GM20000 (cell line): ENCODE measurements around the gene SEL1L3.
"Not testable (repeated sequence)": the region's sequence is repeated elsewhere in the genome, so short reads cannot be mapped to it uniquely, and the experiment has no call there.

Experiments used
- DNase-seq: peaks from one replicate; pipeline ENCODE4 v3.0.0; 2012; ENCODE audit warnings: low spot score
- TF ChIP-seq, protein P1 (sequence below): IDR thresholded peaks from 2 replicates; pipeline ENCODE4 v1.5.1; 2012; ENCODE audit warnings: mild to moderate bottlenecking, control low read depth; ENCODE audit errors: extremely low read depth, missing control alignments

SEL1L3 gene

DNA sequence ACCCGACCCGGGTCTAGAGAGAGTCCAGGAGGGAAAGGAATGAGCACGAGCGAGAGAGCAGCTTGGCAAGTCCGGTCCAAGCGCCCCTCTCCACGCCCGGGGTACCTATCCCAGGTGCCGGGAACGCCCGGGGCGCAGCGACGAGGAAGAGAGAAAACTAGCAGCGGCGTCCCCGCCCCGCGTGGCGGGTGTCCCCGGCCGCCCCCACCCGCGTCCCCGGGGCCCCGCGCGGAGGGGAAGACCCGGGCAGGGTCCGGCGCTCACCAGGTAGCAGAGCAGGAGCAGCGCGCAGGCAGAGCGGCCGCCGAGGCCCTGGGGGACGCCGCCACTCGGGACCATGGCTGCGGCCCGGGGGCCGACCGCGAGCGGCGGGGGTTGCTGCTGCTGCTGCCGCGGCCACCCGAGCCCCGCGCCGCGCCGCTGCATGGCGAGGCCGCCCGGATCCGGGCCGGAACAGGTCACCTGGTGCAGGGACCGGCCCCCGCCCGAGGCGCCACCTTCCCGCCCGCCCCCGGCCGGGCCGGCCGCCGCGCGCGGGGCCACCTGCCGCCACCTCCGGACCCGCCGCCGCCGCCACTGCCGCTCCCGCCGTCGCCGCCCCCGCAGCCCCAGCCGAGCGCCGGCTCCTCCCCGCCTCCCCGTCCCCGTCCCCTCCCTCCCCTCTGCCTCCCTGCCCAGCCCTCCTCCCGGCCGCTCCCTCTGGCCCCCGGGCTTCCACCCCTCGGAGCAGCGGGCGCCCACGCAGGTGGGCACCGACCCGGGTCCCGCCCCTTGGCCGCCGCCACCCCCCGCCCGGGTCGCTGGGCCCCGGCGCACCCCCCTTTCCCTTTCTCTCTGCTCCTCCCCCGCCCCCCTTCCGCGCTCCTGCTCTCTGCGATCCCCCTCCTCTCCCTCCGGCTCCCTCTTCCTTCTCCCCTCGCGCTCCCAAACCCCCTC is at the start of gene SEL1L3:
Gene SEL1L3 (minus strand): TSS at position 578 of the 936 bp plus-strand sequence. CDS start 152 bp downstream, at position 426.
- TF ChIP-seq, protein P1, sequence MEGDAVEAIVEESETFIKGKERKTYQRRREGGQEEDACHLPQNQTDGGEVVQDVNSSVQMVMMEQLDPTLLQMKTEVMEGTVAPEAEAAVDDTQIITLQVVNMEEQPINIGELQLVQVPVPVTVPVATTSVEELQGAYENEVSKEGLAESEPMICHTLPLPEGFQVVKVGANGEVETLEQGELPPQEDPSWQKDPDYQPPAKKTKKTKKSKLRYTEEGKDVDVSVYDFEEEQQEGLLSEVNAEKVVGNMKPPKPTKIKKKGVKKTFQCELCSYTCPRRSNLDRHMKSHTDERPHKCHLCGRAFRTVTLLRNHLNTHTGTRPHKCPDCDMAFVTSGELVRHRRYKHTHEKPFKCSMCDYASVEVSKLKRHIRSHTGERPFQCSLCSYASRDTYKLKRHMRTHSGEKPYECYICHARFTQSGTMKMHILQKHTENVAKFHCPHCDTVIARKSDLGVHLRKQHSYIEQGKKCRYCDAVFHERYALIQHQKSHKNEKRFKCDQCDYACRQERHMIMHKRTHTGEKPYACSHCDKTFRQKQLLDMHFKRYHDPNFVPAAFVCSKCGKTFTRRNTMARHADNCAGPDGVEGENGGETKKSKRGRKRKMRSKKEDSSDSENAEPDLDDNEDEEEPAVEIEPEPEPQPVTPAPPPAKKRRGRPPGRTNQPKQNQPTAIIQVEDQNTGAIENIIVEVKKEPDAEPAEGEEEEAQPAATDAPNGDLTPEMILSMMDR, result no peak
- peak; percentile 92 for DNase-seq

DNA sequence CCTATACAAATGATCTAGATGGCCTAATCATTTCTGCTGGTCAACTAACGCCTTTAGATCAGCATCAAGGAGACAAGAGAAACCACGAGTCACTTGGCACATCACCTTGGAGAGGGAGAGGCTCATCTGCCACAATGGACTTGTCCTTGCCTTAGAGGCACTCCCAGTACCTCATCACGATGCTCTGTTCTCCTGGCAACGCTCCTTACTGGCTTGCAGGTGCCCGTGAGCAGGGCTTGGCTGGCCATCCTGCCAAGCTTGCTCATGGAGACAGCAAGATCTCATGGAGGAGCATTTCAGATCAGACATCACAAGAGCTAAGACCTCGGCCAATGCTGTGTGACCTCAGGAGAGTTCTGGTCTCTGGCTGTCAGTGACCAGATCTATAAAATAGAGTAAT is 48.6 kb upstream of the SEL1L3 start:
- TF ChIP-seq, protein P1, result no peak
- DNase-seq, result no peak

DNA sequence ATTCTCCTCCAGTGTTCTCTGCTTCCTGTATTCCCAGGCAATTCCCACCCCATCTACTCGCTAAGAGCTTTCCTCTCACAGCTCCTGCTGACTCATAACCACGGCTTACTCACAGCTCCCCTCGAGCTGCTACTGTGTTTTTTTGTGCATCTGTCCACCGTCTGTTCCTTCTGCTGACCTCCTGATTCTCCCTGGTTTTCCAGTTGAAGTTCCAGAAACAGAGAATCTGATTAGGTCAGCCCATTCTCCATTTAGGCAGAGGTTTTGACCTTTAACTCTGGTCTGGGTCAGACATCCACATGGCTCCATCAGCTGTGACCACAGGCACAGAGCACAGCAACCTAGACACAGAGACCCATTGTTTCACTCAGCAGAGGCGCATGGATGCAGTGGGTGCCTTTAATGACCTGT is 45.7 kb upstream of the SEL1L3 start:
- no peak for DNase-seq
- TF ChIP-seq, protein P1, result no peak

DNA sequence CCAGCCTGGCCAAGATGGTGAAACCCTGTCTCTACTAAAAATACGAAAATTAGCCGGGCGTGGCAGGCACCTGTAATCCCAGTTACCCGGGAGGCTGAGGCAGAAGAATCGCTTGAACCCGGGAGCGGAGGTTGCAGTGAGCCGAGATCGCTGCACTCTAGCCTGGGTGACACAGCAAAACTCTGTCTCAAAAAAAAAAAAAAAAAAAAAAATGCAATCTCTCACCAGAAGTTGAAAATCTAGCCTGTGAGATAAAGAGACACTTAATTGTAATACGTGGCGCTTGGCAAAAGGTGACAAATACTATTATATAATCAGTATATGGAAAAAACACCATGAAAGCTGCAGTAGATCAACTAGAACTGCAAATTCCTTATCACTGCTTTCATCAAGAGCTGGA is 43.3 kb upstream of the SEL1L3 start:
- DNase-seq, result not testable (repeated sequence)

DNA sequence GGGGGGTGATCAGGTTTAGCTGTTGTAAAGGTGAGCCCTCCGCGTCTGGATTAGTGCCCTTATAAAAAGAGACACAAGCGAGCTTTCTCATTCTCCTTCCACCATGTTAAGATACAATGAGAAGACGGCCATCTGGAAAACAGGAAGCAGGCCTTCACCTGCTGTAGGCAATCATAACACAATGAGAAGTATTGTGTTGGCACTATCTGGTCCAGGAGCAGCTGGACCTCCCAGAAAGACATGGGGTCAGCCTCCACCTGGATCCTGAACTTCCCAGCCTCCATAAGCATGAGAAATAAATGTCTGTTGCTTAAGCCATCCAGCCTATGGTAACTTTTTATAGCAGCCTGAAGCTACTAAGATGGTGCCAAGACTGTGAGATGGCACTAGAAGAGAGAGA is 42.6 kb upstream of the SEL1L3 start:
- TF ChIP-seq, protein P1, result no peak
- no peak for DNase-seq

DNA sequence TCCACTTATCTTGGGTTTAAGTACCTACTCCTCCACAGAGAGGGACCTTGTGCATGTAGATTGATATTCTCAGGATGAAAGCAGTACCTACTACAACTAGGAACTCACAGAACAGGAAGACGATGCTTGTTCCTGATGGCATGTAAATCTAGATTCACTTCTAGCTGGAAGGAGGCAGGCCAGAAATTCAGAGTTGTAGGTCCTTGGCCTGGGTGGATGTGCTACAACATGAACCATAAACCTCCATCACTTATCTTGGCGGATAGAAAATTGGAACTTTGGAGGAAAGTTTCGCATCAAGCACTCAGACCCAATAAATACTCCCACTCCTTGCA is 41.9 kb upstream of the SEL1L3 start:
- TF ChIP-seq, protein P1, result no peak
- DNase-seq, result no peak

DNA sequence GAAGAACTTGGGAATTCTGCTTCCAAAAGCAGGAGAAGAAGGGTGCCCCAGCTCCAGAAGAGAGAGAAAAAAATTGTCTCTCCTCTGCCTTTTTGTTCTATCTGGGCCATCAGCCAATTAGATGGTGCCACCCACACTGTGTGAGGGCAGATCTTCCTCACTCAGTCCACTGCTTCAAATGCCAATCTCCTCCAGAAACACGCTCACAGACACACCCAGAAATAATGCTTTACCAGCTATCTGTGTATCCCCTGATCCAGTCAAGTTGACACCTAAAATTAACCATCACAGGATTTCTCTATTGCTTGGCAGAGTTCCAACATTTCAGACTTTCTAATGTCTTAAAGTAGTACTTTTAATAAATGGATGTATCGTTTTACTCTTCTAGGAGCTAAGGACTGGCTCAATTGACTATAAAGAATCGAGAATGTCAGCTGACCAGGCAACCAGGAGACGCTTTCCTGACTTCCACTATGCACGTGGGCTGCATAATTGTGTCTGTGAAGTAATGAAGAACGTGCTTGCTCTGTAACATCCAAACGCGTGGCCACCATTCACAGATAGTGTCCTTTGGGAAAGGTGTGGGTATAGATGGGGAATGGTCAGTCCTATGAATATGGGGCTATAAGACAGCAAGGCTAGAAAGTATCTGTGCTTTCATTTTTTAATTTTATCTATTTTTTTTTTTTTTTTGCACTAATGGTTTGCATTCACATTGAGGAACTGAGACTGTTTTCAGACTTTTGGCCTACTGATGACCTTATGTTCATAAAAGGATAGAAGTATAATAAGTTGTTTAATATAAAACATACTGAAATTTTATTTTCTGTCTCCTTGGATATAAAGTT is 41.3 kb upstream of the SEL1L3 start:
- TF ChIP-seq, protein P1, result no peak
- DNase-seq, result no peak
